GM21717 (cell line): ENCODE results near the gene CDC27.
A peak's percentile ranks its signal among the peaks of the same experiment; 100 is the strongest.
"Not testable (repeated sequence)": the region's sequence is repeated elsewhere in the genome, so short reads cannot be mapped to it uniquely, and the experiment has no call there.

Source experiments
- ATAC-seq: cut with Tn5 transposase; IDR thresholded peaks from one replicate; pipeline ENCODE4 v1.9.1; 2021; ENCODE audit warnings: mild to moderate bottlenecking, moderate library complexity; ENCODE audit not compliant: unreplicated experiment

CDC27 gene

GRCh38 chr17:47219621-47220475 is 30.8 kb upstream of the CDC27 start:
- ATAC-seq, result no peak

GRCh38 chr17:47218896-47219430 is 29.9 kb upstream of the CDC27 start:
- ATAC-seq, result no peak

- not testable (repeated sequence) for ATAC-seq
Observed at GRCh38 chr17:47217279-47217678, 28.2 kb upstream of the CDC27 start.

GRCh38 chr17:47216821-47217220 is 27.7 kb upstream of the CDC27 start:
- ATAC-seq, result not testable (repeated sequence)

- ATAC-seq, result no peak
Observed at GRCh38 chr17:47214931-47215330, 25.8 kb upstream of the CDC27 start.

- ATAC-seq, result no peak
Observed at GRCh38 chr17:47213540-47213939, 24.4 kb upstream of the CDC27 start.

- ATAC-seq, result no peak
Observed at GRCh38 chr17:47212458-47212857, 23.4 kb upstream of the CDC27 start.

GRCh38 chr17:47210779-47211178 is 21.7 kb upstream of the CDC27 start:
- no peak for ATAC-seq

- ATAC-seq, result no peak
Observed at GRCh38 chr17:47210105-47210504, 21.0 kb upstream of the CDC27 start.

GRCh38 chr17:47209499-47209898 is 20.4 kb upstream of the CDC27 start:
- ATAC-seq, result no peak

GRCh38 chr17:47208744-47209488 is 19.8 kb upstream of the CDC27 start, which contains the start of gene MYL4:
Gene MYL4 (plus strand): TSS chr17:47209348. CDS start chr17:47209423, 75 bp downstream.
- no peak for ATAC-seq

- no peak for ATAC-seq
Observed at GRCh38 chr17:47207143-47208067, 18.3 kb upstream of the CDC27 start.

GRCh38 chr17:47205419-47205963 is 16.4 kb upstream of the CDC27 start:
- peak; percentile 55 for ATAC-seq

- peak; percentile 58 for ATAC-seq
Observed at GRCh38 chr17:47204722-47205418, 15.8 kb upstream of the CDC27 start.

GRCh38 chr17:47203984-47204721 is 15.1 kb upstream of the CDC27 start:
- no peak for ATAC-seq

GRCh38 chr17:47201166-47201565 is 12.1 kb upstream of the CDC27 start:
- no peak for ATAC-seq

- ATAC-seq, result no peak
Observed at GRCh38 chr17:47200325-47200664, 11.2 kb upstream of the CDC27 start.

GRCh38 chr17:47199627-47200324 is 10.7 kb upstream of the CDC27 start:
- ATAC-seq, result no peak

GRCh38 chr17:47197821-47198220 is 8.7 kb upstream of the CDC27 start:
- no peak for ATAC-seq
